GM18519 (cell line): ENCODE measurements around the gene CCDC175.

Source experiments
- ATAC-seq: cut with Tn5 transposase; IDR thresholded peaks from one replicate; pipeline ENCODE4 v1.9.1; 2021; ENCODE audit warnings: mild to moderate bottlenecking, moderate library complexity; ENCODE audit not compliant: unreplicated experiment, low FRiP score

CCDC175 gene

GRCh38 chr14:59576332-59577294 lies at the start of gene CCDC175:
Gene CCDC175 (minus strand): TSS chr14:59576812. CDS start chr14:59576775, 37 bp downstream.
- peak; percentile 97 for ATAC-seq

GRCh38 chr14:59622631-59623030 lies 46.0 kb upstream of the CCDC175 start:
- ATAC-seq: no peak

- ATAC-seq: no peak
These were observed 42.4 kb upstream of the CCDC175 start for GRCh38 chr14:59619061-59619460.

GRCh38 chr14:59601056-59601455 lies 24.4 kb upstream of the CCDC175 start:
- no peak for ATAC-seq

GRCh38 chr14:59600211-59600945 lies 23.8 kb upstream of the CCDC175 start:
- ATAC-seq: no peak

GRCh38 chr14:59595071-59595470 lies 18.5 kb upstream of the CCDC175 start:
- no peak for ATAC-seq

- ATAC-seq: no peak
These were observed 15.2 kb upstream of the CCDC175 start for GRCh38 chr14:59591641-59592370.

- no peak for ATAC-seq
These were observed 11.5 kb upstream of the CCDC175 start for GRCh38 chr14:59588101-59588500.

GRCh38 chr14:59585891-59586554 lies 9.4 kb upstream of the CCDC175 start:
- ATAC-seq: no peak

GRCh38 chr14:59583755-59584154 lies 7.1 kb upstream of the CCDC175 start:
- no peak for ATAC-seq

- no peak for ATAC-seq
These were observed 6.4 kb upstream of the CCDC175 start for GRCh38 chr14:59582845-59583509.

- ATAC-seq: no peak
These were observed 5.5 kb upstream of the CCDC175 start for GRCh38 chr14:59582161-59582560.

- ATAC-seq: no peak
These were observed 4.3 kb upstream of the CCDC175 start for GRCh38 chr14:59580911-59581310.

GRCh38 chr14:59570122-59570521 lies 6.5 kb downstream of the CCDC175 start:
- ATAC-seq: no peak

- no peak for ATAC-seq
These were observed 9.9 kb downstream of the CCDC175 start for GRCh38 chr14:59566725-59567124.

- ATAC-seq: no peak
These were observed 10.3 kb downstream of the CCDC175 start for GRCh38 chr14:59566296-59566695.

GRCh38 chr14:59565087-59565486 lies 11.5 kb downstream of the CCDC175 start:
- ATAC-seq: no peak

- ATAC-seq: no peak
These were observed 12.2 kb downstream of the CCDC175 start for GRCh38 chr14:59564366-59564765.

- no peak for ATAC-seq
These were observed 29.3 kb downstream of the CCDC175 start for GRCh38 chr14:59547310-59547709.

- ATAC-seq: no peak
These were observed 32.7 kb downstream of the CCDC175 start for GRCh38 chr14:59543873-59544272.
